Spleen (tissue), 11 donors: ENCODE results near the gene RPS14. TPM values are rescaled to one million over a fixed set of nuclear protein-coding genes. Genes with fewer than 3 reads are reported as not detected.

ENCODE experiments used
- DNase-seq: peaks from one replicate; pipeline ENCODE4 v3.0.0-alpha.2; 2020
- H3K27ac ChIP-seq, 8 donors: fragments of 200-600 bp; sonication (generic) in 7 of 8; 1 replicate in 4 of 8; 2 replicates in 4 of 8; pipeline versions ENCODE4 v1.5.0 to v1.8.0; 2016 to 2021; ENCODE audit warnings: inconsistent platforms in 4 of 8, mild to moderate bottlenecking in 4 of 8, moderate library complexity in 1 of 8
- H3K27me3 ChIP-seq, 7 donors: fragments of 200-600 bp; sonication (generic) in 6 of 7; replicated peaks in 1 of 7; 1 replicate in 4 of 7; 2 replicates in 3 of 7; pipeline versions ENCODE4 v1.5.0 to v1.8.0; 2016 to 2021; ENCODE audit warnings: inconsistent platforms in 3 of 7, mild to moderate bottlenecking in 1 of 7
- H3K36me3 ChIP-seq, 6 donors: fragments of 200-600 bp; sonication (generic) in 5 of 6; 1 replicate in 4 of 6; 2 replicates in 2 of 6; pipeline versions ENCODE4 v1.5.0 to v1.8.0; 2016 to 2021; ENCODE audit warnings: inconsistent platforms in 2 of 6
- H3K4me1 ChIP-seq, 6 donors: fragments of 200-600 bp; sonication (generic) in 5 of 6; 1 replicate in 3 of 6; 2 replicates in 3 of 6; pipeline versions ENCODE4 v1.5.0 to v1.8.0; 2016 to 2021; ENCODE audit warnings: inconsistent platforms in 3 of 6
- H3K4me3 ChIP-seq, 8 donors: fragments of 200-600 bp; sonication (generic) in 7 of 8; 1 replicate in 4 of 8; 2 replicates in 4 of 8; pipeline versions ENCODE4 v1.5.0 to v1.8.0; 2016 to 2021; ENCODE audit warnings: inconsistent platforms in 4 of 8, mild to moderate bottlenecking in 4 of 8, moderate library complexity in 2 of 8
- H3K9me3 ChIP-seq, 8 donors: fragments of 200-600 bp; sonication (generic) in 7 of 8; 1 replicate in 4 of 8; 2 replicates in 4 of 8; pipeline versions ENCODE4 v1.5.0 to v1.8.0; 2016 to 2021; ENCODE audit warnings: inconsistent platforms in 4 of 8
- CTCF ChIP-seq, 11 experiments: fragments of 200-600 bp in 7 of 11; fragments of 450-650 bp in 4 of 11; sonication (generic) in 4 of 11; IDR thresholded peaks in 8 of 11; conservative IDR thresholded peaks in 3 of 11; 1 replicate in 7 of 11; 2 replicates in 4 of 11; pipeline versions ENCODE4 v1.4.0 to v1.8.0; 2016 to 2021; ENCODE audit warnings: antibody characterized with exemption in 11 of 11, inconsistent platforms in 4 of 11, mild to moderate bottlenecking in 1 of 11
- POLR2A ChIP-seq, 3 donors: fragments of 450-650 bp; IDR thresholded peaks; one replicate each; pipeline ENCODE4 v1.5.1; 2017; ENCODE audit warnings: antibody characterized with exemption in 3 of 3, mild to moderate bottlenecking in 1 of 3
- POLR2AphosphoS5 ChIP-seq, 3 donors: sonication (generic); formaldehyde crosslinking; IDR thresholded peaks; one replicate each; pipeline ENCODE4 v1.5.1; 2017; ENCODE audit warnings: antibody characterized with exemption in 3 of 3
- WGBS, 5 donors: extraction: QIAGEN DNeasy Blood & Tissue Kit in 3 of 5; methylation state at CpG; one replicate each; pipeline versions ENCODE4 v1.1.5 to v1.1.7; 2013 to 2018; 5-methylcytosine and 5-hydroxymethylcytosine counted together
- intact Hi-C: fragments of 100-400 bp; cut with DNase I; formaldehyde crosslinking; loops from one replicate; pipeline ENCODE4 v1.15.0; 2023; ENCODE audit warnings: low total_unique reads
- polyA plus RNA-seq, 3 donors: library from polyadenylated mRNA; stranded (reverse); fragments of 200-250 nt; gene quantifications; one replicate each; pipeline ENCODE4 v1.2.1, GENCODE V29; 2013
- total RNA-seq, 7 donors: library from RNA; depleted of rRNA in 3 of 7; stranded (reverse); fragments of >200 nt in 3 of 7; fragmentation: NEBNext Ultra II Directional in 4 of 7; extraction: Animal tissue kit (Norgen Biotek cat#: 25700) in 4 of 7; gene quantifications; one replicate each; pipeline versions ENCODE4 v1.1.0 to v1.2.1, GENCODE V29; 2016 to 2021
- donor health status: healthy with polysubstance abuse.
- donor health status: DM: no; HTN: no; CAD: no; lungs with moderate emphysema.
- donor health status: DM: no; HTN: no; CAD: no.
- donor health status: Bipolar disorder and iron deficiency.
- donor health status: healthy.
- donor health status: DM: no; HTN: no; CAD: no.
- donor health status: DM: yes; HTN: yes; CAD: no.

RPS14 gene
- total and polyA plus RNA-seq, 10 donors: 1,801 to 8,400 (median 2,426) TPM

DNA sequence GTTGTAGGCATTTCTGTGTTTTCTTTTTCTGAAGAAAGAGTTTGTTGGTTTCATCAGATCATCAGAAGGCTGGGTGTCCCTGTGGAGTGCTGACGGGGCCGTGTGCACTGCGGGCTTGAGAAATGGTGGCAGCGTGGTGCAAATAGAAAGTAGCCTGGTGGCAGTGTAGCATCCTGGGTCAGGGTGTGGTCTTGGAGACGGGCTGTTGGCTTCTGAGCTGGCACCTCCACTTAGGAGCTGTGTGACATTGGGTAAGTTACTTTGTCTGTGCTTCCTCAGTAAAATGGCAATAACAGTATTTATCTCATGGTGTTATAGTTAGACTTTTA, 48.4 kb upstream of the RPS14 start:
- Histone ChIP-seq H3K36me3 (peaks cover 0 to 86% (median 2%) of the 10 kb centered on the region in 6 donors), H3K27ac (peak overlapping the region in 6 of 8 donors; percentile 22 to 81 (median 74)), H3K4me3 (peak overlapping the region in 1 of 8 donors; percentile 4), H3K27me3 (no peaks in the 10 kb centered on the region), H3K9me3 (no peaks in the 10 kb centered on the region), H3K4me1 (peaks cover 19 to 95% (median 78%) of the 10 kb centered on the region in 6 donors)
- no peak for DNase-seq
- WGBS, 5 donors: 66 to 79% (median 70%) methylated on average over 5 of the region's 5 CpGs
- no peak for TF ChIP-seq POLR2A (IDR thresholded peaks at IDR 0.05)
- TF ChIP-seq CTCF (IDR thresholded peaks at IDR 0.05 in 8 of 11, conservative IDR thresholded peaks at IDR 0.05 in 3 of 11): no peak
- TF ChIP-seq POLR2AphosphoS5 (IDR thresholded peaks at IDR 0.05): no peak
- intact Hi-C loops: no loop called here

DNA sequence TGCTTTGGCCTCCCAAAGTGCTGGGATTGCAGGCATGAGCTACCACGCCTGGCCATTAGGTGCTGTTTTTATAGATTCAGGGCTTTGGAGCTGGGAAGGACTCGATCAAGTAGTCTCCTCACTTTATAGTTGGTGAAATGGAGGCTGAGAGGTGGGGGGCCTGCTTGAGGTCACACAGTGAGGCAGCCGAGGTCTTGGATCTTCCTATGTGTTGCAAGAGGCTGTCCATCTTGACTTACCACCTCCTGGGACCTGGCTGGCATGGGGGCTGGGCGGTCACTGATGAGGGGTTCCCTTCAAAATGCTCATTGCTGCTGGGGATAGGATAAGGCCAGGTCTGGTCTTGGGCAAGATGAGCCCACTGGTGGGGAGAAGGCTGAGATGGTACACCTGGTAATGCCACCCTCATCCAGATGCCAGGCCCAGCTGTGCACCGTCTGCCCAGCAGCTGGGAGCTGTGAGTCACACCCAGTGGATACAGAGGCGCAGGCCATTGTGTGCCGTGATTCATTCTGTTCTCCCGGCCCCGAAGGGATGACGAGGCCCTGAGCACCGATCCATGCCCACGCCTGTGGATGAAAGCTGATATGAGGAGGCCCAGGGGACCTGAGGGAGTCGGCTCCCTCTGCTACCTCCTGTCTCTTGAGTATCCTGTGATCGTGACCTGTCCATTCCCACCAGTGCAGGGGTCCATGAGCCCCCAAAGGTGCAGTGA, 47.9 kb upstream of the RPS14 start:
- peaks cover 0 to 91% (median 2%) of the 10 kb centered on the region in 6 donors for H3K36me3 ChIP-seq
- intact Hi-C loops: no loop called here
- H3K4me1 ChIP-seq: peaks cover 18 to 95% (median 77%) of the 10 kb centered on the region in 6 donors
- 64 to 87% (median 80%) methylated on average over 8 to 14 of the region's 14 CpGs for WGBS, 5 donors
- TF ChIP-seq POLR2AphosphoS5 (IDR thresholded peaks at IDR 0.05) (peak; percentile 49 to 63 (median 61)), POLR2A (IDR thresholded peaks at IDR 0.05) (no peak)
- H3K9me3 ChIP-seq: no peaks in the 10 kb centered on the region
- peak overlapping the region in 1 of 8 donors; percentile 4 for H3K4me3 ChIP-seq
- peak overlapping the region in 6 of 8 donors; percentile 23 to 81 (median 74) for H3K27ac ChIP-seq
- H3K27me3 ChIP-seq: no peaks in the 10 kb centered on the region
- no peak for DNase-seq

- Histone ChIP-seq H3K4me3 (no peak overlapping the region), H3K27me3 (no peaks in the 10 kb centered on the region), H3K4me1 (peaks cover 25 to 95% (median 77%) of the 10 kb centered on the region in 6 donors), H3K36me3 (peaks cover 0 to 95% (median 2%) of the 10 kb centered on the region in 6 donors), H3K27ac (peak overlapping the region; percentile 19 to 81 (median 68)), H3K9me3 (no peaks in the 10 kb centered on the region)
- TF ChIP-seq POLR2AphosphoS5 (IDR thresholded peaks at IDR 0.05): peak in 1 of 3 donors; percentile 21
- TF ChIP-seq CTCF (IDR thresholded peaks at IDR 0.05 in 8 of 11, conservative IDR thresholded peaks at IDR 0.05 in 3 of 11): no peak
- no peak for DNase-seq
- WGBS, 5 donors: 54 to 75% (median 65%) methylated on average over 3 to 4 of the region's 4 CpGs
- intact Hi-C loops: no loop called here
Observed at GRCh38 chr5:150496534-150496933, 47.0 kb upstream of the RPS14 start.

GRCh38 chr5:150496098-150496497, 46.6 kb upstream of the RPS14 start:
- peak overlapping the region; percentile 19 to 81 (median 68) for H3K27ac ChIP-seq
- H3K4me3 ChIP-seq: no peak overlapping the region
- 82 to 93% (median 88%) methylated on average over 3 of the region's 3 CpGs for WGBS, 5 donors
- TF ChIP-seq POLR2AphosphoS5 (IDR thresholded peaks at IDR 0.05) (no peak), CTCF (IDR thresholded peaks at IDR 0.05 in 8 of 11, conservative IDR thresholded peaks at IDR 0.05 in 3 of 11) (no peak), POLR2A (IDR thresholded peaks at IDR 0.05) (no peak)
- H3K9me3 ChIP-seq: no peaks in the 10 kb centered on the region
- H3K4me1 ChIP-seq: peaks cover 28 to 95% (median 77%) of the 10 kb centered on the region in 6 donors
- intact Hi-C loops: no loop called here
- H3K27me3 ChIP-seq: no peaks in the 10 kb centered on the region
- H3K36me3 ChIP-seq: peaks cover 0 to 94% (median 2%) of the 10 kb centered on the region in 6 donors
- no peak for DNase-seq
